ENCODE data around the gene GNAQ. TPM values are rescaled to one million over a fixed set of nuclear protein-coding genes. Genes with fewer than 3 reads are reported as not detected.
"Not testable (repeated sequence)": the region's sequence is repeated elsewhere in the genome, so short reads cannot be mapped to it uniquely, and the experiment has no call there.

GNAQ gene
- polyA plus RNA-seq, 1 of the 3 experiments (the other 2 are of a cell fraction) = 20.9 TPM

GRCh38 chr9:77865385-77866047 lies 166.1 kb downstream of the GNAQ start:
- Histone ChIP-seq H3K27me3 (ENCODE audit: insufficient read depth) (no peaks in the 10 kb centered on the region), H3K4me2 (no peak overlapping the region), H2AFZ (ENCODE audit: low read depth) (no peak overlapping the region), H3K9ac (no peak overlapping the region), H3K27ac (ENCODE audit: low read depth in 2 of 2, low read length in 1 of 2) (no peak overlapping the region), H3K9me3 (no peaks in the 10 kb centered on the region), H3K36me3 (replicated peaks in 1 of 2; ENCODE audit: control insufficient read depth in 1 of 2, insufficient read depth in 2 of 2, low read length in 1 of 2) (peaks cover 0 to 15% of the 10 kb centered on the region in 2 experiments), H3K4me1 (ENCODE audit: control insufficient read depth in 1 of 2, insufficient read depth in 2 of 2, low read depth in 1 of 2, low read length in 1 of 2) (no peaks in the 10 kb centered on the region; a peak in 2 of 4 replicates), H3K4me3 (ENCODE audit: low read depth in 2 of 2, low read length in 1 of 2) (no peak overlapping the region), H3K79me2 (ENCODE audit: insufficient read depth) (peaks cover 37% of the 10 kb centered on the region), H3K9me2 (no peaks in the 10 kb centered on the region), H4K20me1 (ENCODE audit: insufficient read depth) (no peaks in the 10 kb centered on the region; the same call in 1 of the 2 replicates), H3F3A (replicated peaks; ENCODE audit: insufficient read depth) (no peaks in the 10 kb centered on the region)
- TF ChIP-seq FOXJ3 (CRISPR knock-in tag; IDR thresholded peaks at IDR 0.05) = no peak
- no peak for TF ChIP-seq FOXM1 (IDR thresholded peaks at IDR 0.05; ENCODE audit: low read depth)
- no peak for TF ChIP-seq MEF2A (IDR thresholded peaks at IDR 0.05; ENCODE audit: borderline replicate concordance, low read depth)
- no peak for TF ChIP-seq USF1 (IDR thresholded peaks at IDR 0.05; ENCODE audit: borderline replicate concordance, low read depth)
- no peak for DNase-seq
- ChIA-PET POLR2A (interaction anchor here (0.7 to 1.0 kb wide), 2 partner anchors 32 to 89 kb away, joined by 3 read pairs; no protein-coding TSS in a partner anchor), CTCF (interaction anchor here (0.7 to 1.0 kb wide), 2 partner anchors 14 to 170 kb away, joined by 3 read pairs; no protein-coding TSS in a partner anchor)
- WGBS (ENCODE audit: low lambda C conversion rate) = 93% methylated on average over 4 of the region's 4 CpGs

GRCh38 chr9:77864211-77864889 lies 167.3 kb downstream of the GNAQ start:
- Histone ChIP-seq H3K4me1 (ENCODE audit: control insufficient read depth in 1 of 2, insufficient read depth in 2 of 2, low read depth in 1 of 2, low read length in 1 of 2) (no peaks in the 10 kb centered on the region; a peak in 1 of 4 replicates), H3K27ac (ENCODE audit: low read depth in 2 of 2, low read length in 1 of 2) (no peak overlapping the region), H3K27me3 (ENCODE audit: insufficient read depth) (no peaks in the 10 kb centered on the region), H3K79me2 (ENCODE audit: insufficient read depth) (peaks cover 48% of the 10 kb centered on the region), H3K36me3 (replicated peaks in 1 of 2; ENCODE audit: control insufficient read depth in 1 of 2, insufficient read depth in 2 of 2, low read length in 1 of 2) (peaks cover 0 to 16% of the 10 kb centered on the region in 2 experiments), H3K4me2 (no peak overlapping the region), H3K9me3 (no peaks in the 10 kb centered on the region), H2AFZ (ENCODE audit: low read depth) (no peak overlapping the region), H3F3A (replicated peaks; ENCODE audit: insufficient read depth) (no peaks in the 10 kb centered on the region), H3K9me2 (no peaks in the 10 kb centered on the region), H4K20me1 (ENCODE audit: insufficient read depth) (no peaks in the 10 kb centered on the region; the same call in 1 of the 2 replicates), H3K4me3 (ENCODE audit: low read depth in 2 of 2, low read length in 1 of 2) (no peak overlapping the region), H3K9ac (no peak overlapping the region)
- CTCF ChIA-PET = no interaction called here
- no peak for DNase-seq
- POLR2A ChIA-PET = interaction anchor here (1.0 kb wide), 1 partner anchor 33 kb away, joined by 3 read pairs; no protein-coding TSS in a partner anchor
- 94% methylated on average over 5 of the region's 5 CpGs for WGBS (ENCODE audit: low lambda C conversion rate)
- TF ChIP-seq, protein P1, sequence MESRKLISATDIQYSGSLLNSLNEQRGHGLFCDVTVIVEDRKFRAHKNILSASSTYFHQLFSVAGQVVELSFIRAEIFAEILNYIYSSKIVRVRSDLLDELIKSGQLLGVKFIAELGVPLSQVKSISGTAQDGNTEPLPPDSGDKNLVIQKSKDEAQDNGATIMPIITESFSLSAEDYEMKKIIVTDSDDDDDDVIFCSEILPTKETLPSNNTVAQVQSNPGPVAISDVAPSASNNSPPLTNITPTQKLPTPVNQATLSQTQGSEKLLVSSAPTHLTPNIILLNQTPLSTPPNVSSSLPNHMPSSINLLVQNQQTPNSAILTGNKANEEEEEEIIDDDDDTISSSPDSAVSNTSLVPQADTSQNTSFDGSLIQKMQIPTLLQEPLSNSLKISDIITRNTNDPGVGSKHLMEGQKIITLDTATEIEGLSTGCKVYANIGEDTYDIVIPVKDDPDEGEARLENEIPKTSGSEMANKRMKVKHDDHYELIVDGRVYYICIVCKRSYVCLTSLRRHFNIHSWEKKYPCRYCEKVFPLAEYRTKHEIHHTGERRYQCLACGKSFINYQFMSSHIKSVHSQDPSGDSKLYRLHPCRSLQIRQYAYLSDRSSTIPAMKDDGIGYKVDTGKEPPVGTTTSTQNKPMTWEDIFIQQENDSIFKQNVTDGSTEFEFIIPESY (IDR thresholded peaks at IDR 0.05; ENCODE audit: borderline replicate concordance, low read depth) = no peak
- TF ChIP-seq REST (IDR thresholded peaks at IDR 0.05; ENCODE audit: low read depth, low read length) (no peak), CHD2 (IDR thresholded peaks at IDR 0.05; ENCODE audit: low read length, partially characterized antibody) (no peak), SMC3 (IDR thresholded peaks at IDR 0.05; ENCODE audit: low read depth, low read length) (no peak), USF1 (IDR thresholded peaks at IDR 0.05; ENCODE audit: borderline replicate concordance, low read depth) (no peak)
- TF ChIP-seq, protein P2, sequence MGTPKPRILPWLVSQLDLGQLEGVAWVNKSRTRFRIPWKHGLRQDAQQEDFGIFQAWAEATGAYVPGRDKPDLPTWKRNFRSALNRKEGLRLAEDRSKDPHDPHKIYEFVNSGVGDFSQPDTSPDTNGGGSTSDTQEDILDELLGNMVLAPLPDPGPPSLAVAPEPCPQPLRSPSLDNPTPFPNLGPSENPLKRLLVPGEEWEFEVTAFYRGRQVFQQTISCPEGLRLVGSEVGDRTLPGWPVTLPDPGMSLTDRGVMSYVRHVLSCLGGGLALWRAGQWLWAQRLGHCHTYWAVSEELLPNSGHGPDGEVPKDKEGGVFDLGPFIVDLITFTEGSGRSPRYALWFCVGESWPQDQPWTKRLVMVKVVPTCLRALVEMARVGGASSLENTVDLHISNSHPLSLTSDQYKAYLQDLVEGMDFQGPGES (IDR thresholded peaks at IDR 0.05; ENCODE audit: low read depth, low read length) = no peak

DNA sequence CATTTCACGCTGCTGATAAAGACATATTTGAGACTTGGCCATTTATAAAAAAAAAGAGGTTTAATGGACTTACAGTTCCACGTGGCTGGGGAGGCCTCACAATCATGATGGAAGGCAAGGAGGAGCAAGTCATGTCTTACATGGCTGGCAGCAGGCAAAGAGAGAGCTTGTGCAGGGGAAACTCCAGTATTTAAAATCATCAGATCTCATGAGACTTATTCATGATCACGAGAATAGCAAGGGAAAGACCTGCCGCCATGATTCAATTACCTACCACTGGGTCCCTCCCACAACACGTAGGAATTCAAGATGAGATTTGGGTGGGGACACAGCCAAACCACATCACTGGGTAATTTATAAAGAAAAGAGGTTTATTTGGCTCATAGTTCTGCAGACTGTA lies 168.0 kb downstream of the GNAQ start:
- H3K4me2 ChIP-seq; H3K27ac ChIP-seq (ENCODE audit: low read depth in 2 of 2, low read length in 1 of 2); DNase-seq; H3K9me3 ChIP-seq; H4K20me1 ChIP-seq (ENCODE audit: insufficient read depth); H3K4me1 ChIP-seq (ENCODE audit: control insufficient read depth in 1 of 2, insufficient read depth in 2 of 2, low read depth in 1 of 2, low read length in 1 of 2); H3K9me2 ChIP-seq; H3K27me3 ChIP-seq (ENCODE audit: insufficient read depth); H3K9ac ChIP-seq; H3F3A ChIP-seq (replicated peaks; ENCODE audit: insufficient read depth); H3K4me3 ChIP-seq (ENCODE audit: low read depth in 2 of 2, low read length in 1 of 2); H2AFZ ChIP-seq (ENCODE audit: low read depth); POLR2A ChIA-PET; CTCF ChIA-PET: not testable (repeated sequence)
- WGBS (ENCODE audit: low lambda C conversion rate) = 98% methylated on average over 5 of the region's 5 CpGs
- peaks cover 46% of the 10 kb centered on the region for H3K79me2 ChIP-seq (ENCODE audit: insufficient read depth)
- H3K36me3 ChIP-seq (replicated peaks in 1 of 2; ENCODE audit: control insufficient read depth in 1 of 2, insufficient read depth in 2 of 2, low read length in 1 of 2) = peaks cover 0 to 16% of the 10 kb centered on the region in 2 experiments

All from SK-N-SH (cell line).